ENCODE data around the gene LEFTY1.

The LEFTY1 gene

GRCh38 chr1:225873281-225873850 lies 15.6 kb downstream of the LEFTY1 start:
- in situ Hi-C loops (cut with MboI; ENCODE audit: low sequenced_read_pairs): no loop called here

GRCh38 chr1:225872075-225872430 lies 16.9 kb downstream of the LEFTY1 start:
- in situ Hi-C loops (cut with MboI; ENCODE audit: low sequenced_read_pairs): no loop called here

- in situ Hi-C loops (cut with MboI; ENCODE audit: low sequenced_read_pairs): no loop called here
Measured at GRCh38 chr1:225871359-225872074, 17.4 kb downstream of the LEFTY1 start.

- in situ Hi-C loops (cut with MboI; ENCODE audit: low sequenced_read_pairs): no loop called here
Measured at GRCh38 chr1:225870911-225871310, 18.0 kb downstream of the LEFTY1 start.

- in situ Hi-C loops (cut with MboI; ENCODE audit: low sequenced_read_pairs): no loop called here
Measured at GRCh38 chr1:225868631-225869330, 20.2 kb downstream of the LEFTY1 start.

GRCh38 chr1:225866981-225867380 lies 22.0 kb downstream of the LEFTY1 start:
- in situ Hi-C loops (cut with MboI; ENCODE audit: low sequenced_read_pairs): no loop called here

GRCh38 chr1:225866061-225866837 lies 22.7 kb downstream of the LEFTY1 start:
- in situ Hi-C loops (cut with MboI; ENCODE audit: low sequenced_read_pairs): no loop called here

GRCh38 chr1:225865514-225865913 lies 23.4 kb downstream of the LEFTY1 start:
- in situ Hi-C loops (cut with MboI; ENCODE audit: low sequenced_read_pairs): no loop called here

GRCh38 chr1:225863167-225863566 lies 25.8 kb downstream of the LEFTY1 start:
- in situ Hi-C loops (cut with MboI; ENCODE audit: low sequenced_read_pairs): no loop called here

- in situ Hi-C loops (cut with MboI; ENCODE audit: low sequenced_read_pairs): no loop called here
Measured at GRCh38 chr1:225862581-225862950, 26.4 kb downstream of the LEFTY1 start.

GRCh38 chr1:225861834-225862580 lies 26.9 kb downstream of the LEFTY1 start:
- in situ Hi-C loops (cut with MboI; ENCODE audit: low sequenced_read_pairs): no loop called here

- in situ Hi-C loops (cut with MboI; ENCODE audit: low sequenced_read_pairs): no loop called here
Measured at GRCh38 chr1:225860876-225861441, 28.0 kb downstream of the LEFTY1 start.

GRCh38 chr1:225860107-225860506 lies 28.8 kb downstream of the LEFTY1 start:
- in situ Hi-C loops (cut with MboI; ENCODE audit: low sequenced_read_pairs): no loop called here

- in situ Hi-C loops (cut with MboI; ENCODE audit: low sequenced_read_pairs): no loop called here
Measured at GRCh38 chr1:225859151-225859550, 29.8 kb downstream of the LEFTY1 start.

GRCh38 chr1:225857256-225857655 lies 31.7 kb downstream of the LEFTY1 start:
- in situ Hi-C loops (cut with MboI; ENCODE audit: low sequenced_read_pairs): no loop called here

GRCh38 chr1:225855503-225856300 lies 33.2 kb downstream of the LEFTY1 start:
- in situ Hi-C loops (cut with MboI; ENCODE audit: low sequenced_read_pairs): no loop called here

GRCh38 chr1:225853441-225853840 lies 35.5 kb downstream of the LEFTY1 start:
- in situ Hi-C loops (cut with MboI; ENCODE audit: low sequenced_read_pairs): no loop called here

- in situ Hi-C loops (cut with MboI; ENCODE audit: low sequenced_read_pairs): no loop called here
Measured at GRCh38 chr1:225852413-225853124, 36.4 kb downstream of the LEFTY1 start.

- in situ Hi-C loops (cut with MboI; ENCODE audit: low sequenced_read_pairs): no loop called here
Measured at GRCh38 chr1:225851805-225852204, 37.1 kb downstream of the LEFTY1 start.

Measured in hTERT RPE-1 (cell line).